ENCODE measurements around the gene NUP37. TPM values are rescaled to one million over a fixed set of nuclear protein-coding genes. Genes with fewer than 3 reads are reported as not detected.
A peak's percentile ranks its signal among the peaks of the same experiment; 100 is the strongest.
"Not testable (repeated sequence)": the region's sequence is repeated elsewhere in the genome, so short reads cannot be mapped to it uniquely, and the experiment has no call there.

NUP37 gene, protein sequence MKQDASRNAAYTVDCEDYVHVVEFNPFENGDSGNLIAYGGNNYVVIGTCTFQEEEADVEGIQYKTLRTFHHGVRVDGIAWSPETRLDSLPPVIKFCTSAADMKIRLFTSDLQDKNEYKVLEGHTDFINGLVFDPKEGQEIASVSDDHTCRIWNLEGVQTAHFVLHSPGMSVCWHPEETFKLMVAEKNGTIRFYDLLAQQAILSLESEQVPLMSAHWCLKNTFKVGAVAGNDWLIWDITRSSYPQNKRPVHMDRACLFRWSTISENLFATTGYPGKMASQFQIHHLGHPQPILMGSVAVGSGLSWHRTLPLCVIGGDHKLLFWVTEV
- total RNA-seq, result 81.5 and 84.1 TPM in 2 replicates

- peak within 1 kb of the TSS; percentile 95 for H3K27ac Mint-ChIP-seq
- H3K4me1 Mint-ChIP-seq (ENCODE audit: low read depth), result peaks cover 48% of the 10 kb centered on the region
- H3K4me3 Mint-ChIP-seq, result peak within 1 kb of the TSS; percentile 92
- no peaks in the 10 kb centered on the region for H3K27me3 Mint-ChIP-seq (ENCODE audit: insufficient read depth)
- peaks cover 15% of the 10 kb centered on the region for H3K36me3 Mint-ChIP-seq (ENCODE audit: low read depth)
- H3K9me3 Mint-ChIP-seq, result no peaks in the 10 kb centered on the region
- intact Hi-C loops (cut with micrococcal nuclease), result loop anchor here (1.0 to 2.0 kb wide), 8 partner anchors 49 to 839 kb away; partner anchors contain the start of genes DRAM1 and UTP20
- peak; percentile 92 for DNase-seq (ENCODE audit: low spot score)
These were observed at the start of gene NUP37, which contains the start of gene PARPBP for GRCh38 chr12:102119674-102120563. TSS of gene NUP37 (minus strand) at chr12:102120114. CDS start at chr12:102118518, 1,596 bp downstream. TSS of gene PARPBP (plus strand) at chr12:102120183. CDS start at chr12:102123889, 3,706 bp downstream.

DNA sequence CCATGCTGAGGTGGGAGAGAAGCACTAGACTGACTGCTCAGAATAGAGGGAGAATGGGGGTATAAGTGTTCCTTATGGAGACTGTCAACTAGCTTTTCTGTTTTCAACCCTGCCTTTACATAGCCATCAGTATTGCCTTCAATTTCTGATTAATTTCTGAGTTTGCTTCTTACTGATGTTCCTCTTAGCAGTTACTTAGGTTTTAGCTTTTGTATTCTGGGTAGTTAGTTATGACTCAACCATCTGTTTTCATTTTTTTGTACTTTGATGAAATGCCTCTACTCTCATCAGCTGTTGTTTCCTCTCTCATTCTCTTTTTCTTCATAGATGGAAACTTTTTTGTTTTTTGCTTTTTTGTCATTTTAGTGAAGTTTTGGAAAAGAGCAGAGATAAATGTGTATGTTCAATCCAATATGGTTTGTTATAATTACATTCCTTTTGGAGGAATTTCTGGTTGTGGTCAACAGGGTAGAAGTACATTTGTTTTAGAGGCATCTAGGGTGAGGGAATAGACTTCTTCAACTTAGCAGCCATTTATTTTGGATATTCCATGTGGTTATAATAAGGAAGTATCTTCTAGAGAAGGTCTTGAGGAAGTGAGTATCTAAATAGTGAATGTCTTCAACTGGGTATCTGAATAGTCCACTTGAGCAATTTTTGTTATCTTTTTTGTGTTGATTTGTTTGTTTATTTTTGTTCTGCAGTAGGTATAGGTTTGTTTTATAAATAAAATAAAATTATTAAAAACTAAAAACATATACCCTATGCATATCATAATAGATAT, 48.1 kb upstream of the NUP37 start:
- peaks cover 29% of the 10 kb centered on the region for H3K4me1 Mint-ChIP-seq (ENCODE audit: low read depth)
- H3K4me3 Mint-ChIP-seq, result no peak overlapping the region
- peak overlapping the region; percentile 85 for H3K27ac Mint-ChIP-seq
- H3K9me3 Mint-ChIP-seq, result no peaks in the 10 kb centered on the region
- H3K36me3 Mint-ChIP-seq (ENCODE audit: low read depth), result peaks cover 32% of the 10 kb centered on the region
- H3K27me3 Mint-ChIP-seq (ENCODE audit: insufficient read depth), result no peaks in the 10 kb centered on the region
- intact Hi-C loops (cut with micrococcal nuclease), result loop anchor here (1.0 to 5.0 kb wide), 6 partner anchors 29 to 251 kb away; partner anchors contain the start of genes NUP37, PARPBP, PMCH and WASHC3
- DNase-seq (ENCODE audit: low spot score), result no peak

DNA sequence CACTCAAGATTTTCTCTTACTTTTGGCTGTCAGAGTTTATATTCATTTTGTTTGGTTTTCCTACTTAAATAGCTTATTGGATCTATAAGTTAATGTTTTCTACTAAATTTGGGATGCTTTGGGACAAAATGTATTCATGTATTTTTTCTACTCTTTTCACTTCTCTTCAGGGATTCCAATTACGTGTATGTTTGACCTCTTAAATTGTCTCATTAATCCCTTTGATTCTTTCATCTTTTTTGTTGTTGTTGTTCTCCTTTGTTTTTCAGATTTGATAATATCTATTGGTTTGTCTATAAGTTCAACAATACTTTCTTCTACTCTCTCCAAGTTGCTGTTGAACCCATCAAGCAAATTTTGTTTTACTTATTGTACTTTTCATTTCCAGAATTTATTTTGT, 43.5 kb upstream of the NUP37 start:
- no peak overlapping the region for H3K4me3 Mint-ChIP-seq
- DNase-seq (ENCODE audit: low spot score), result no peak
- H3K27ac Mint-ChIP-seq, result no peak overlapping the region
- no peaks in the 10 kb centered on the region for H3K27me3 Mint-ChIP-seq (ENCODE audit: insufficient read depth)
- H3K9me3 Mint-ChIP-seq, result no peaks in the 10 kb centered on the region
- peaks cover 18% of the 10 kb centered on the region for H3K36me3 Mint-ChIP-seq (ENCODE audit: low read depth)
- intact Hi-C loops (cut with micrococcal nuclease), result no loop called here
- H3K4me1 Mint-ChIP-seq (ENCODE audit: low read depth), result peaks cover 14% of the 10 kb centered on the region

- H3K4me1 Mint-ChIP-seq (ENCODE audit: low read depth); H3K9me3 Mint-ChIP-seq; DNase-seq (ENCODE audit: low spot score); intact Hi-C loops (cut with micrococcal nuclease); H3K27ac Mint-ChIP-seq; H3K4me3 Mint-ChIP-seq; H3K27me3 Mint-ChIP-seq (ENCODE audit: insufficient read depth): not testable (repeated sequence)
- peaks cover 17% of the 10 kb centered on the region for H3K36me3 Mint-ChIP-seq (ENCODE audit: low read depth)
These were observed 35.3 kb upstream of the NUP37 start for GRCh38 chr12:102155206-102155605.

GRCh38 chr12:102147062-102147587, 27.2 kb upstream of the NUP37 start:
- H3K9me3 Mint-ChIP-seq; intact Hi-C loops (cut with micrococcal nuclease); H3K4me1 Mint-ChIP-seq (ENCODE audit: low read depth); H3K4me3 Mint-ChIP-seq; H3K27ac Mint-ChIP-seq; H3K27me3 Mint-ChIP-seq (ENCODE audit: insufficient read depth); DNase-seq (ENCODE audit: low spot score): not testable (repeated sequence)
- peaks cover 22% of the 10 kb centered on the region for H3K36me3 Mint-ChIP-seq (ENCODE audit: low read depth)

DNA sequence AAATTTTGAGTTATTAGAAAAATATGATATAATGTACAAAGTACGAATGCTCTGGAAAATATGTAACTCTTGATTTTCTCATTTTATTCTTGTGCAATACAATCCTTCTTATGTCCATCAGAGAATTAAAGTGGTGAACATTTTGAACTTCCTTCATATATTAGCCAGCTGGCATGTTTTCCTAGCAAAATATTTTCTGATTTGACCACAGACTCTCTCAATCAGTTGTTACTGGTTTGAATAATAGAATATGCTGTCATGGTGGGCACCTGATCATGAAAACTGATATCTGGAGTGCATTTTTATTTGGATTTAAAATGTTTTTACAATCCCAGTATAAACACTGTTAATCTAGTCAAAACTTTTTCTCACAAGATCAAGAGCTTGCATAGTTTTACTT, 24.3 kb upstream of the NUP37 start:
- Mint-ChIP-seq H3K4me1 (ENCODE audit: low read depth) (peaks cover 14% of the 10 kb centered on the region), H3K36me3 (ENCODE audit: low read depth) (peaks cover 33% of the 10 kb centered on the region), H3K9me3 (peaks cover under 1% of the 10 kb centered on the region), H3K27me3 (ENCODE audit: insufficient read depth) (no peaks in the 10 kb centered on the region), H3K4me3 (no peak overlapping the region), H3K27ac (no peak overlapping the region)
- DNase-seq (ENCODE audit: low spot score), result no peak
- intact Hi-C loops (cut with micrococcal nuclease), result no loop called here

- DNase-seq (ENCODE audit: low spot score); H3K27ac Mint-ChIP-seq; intact Hi-C loops (cut with micrococcal nuclease); H3K4me3 Mint-ChIP-seq; H3K27me3 Mint-ChIP-seq (ENCODE audit: insufficient read depth): not testable (repeated sequence)
- H3K36me3 Mint-ChIP-seq (ENCODE audit: low read depth), result peaks cover 44% of the 10 kb centered on the region
- H3K4me1 Mint-ChIP-seq (ENCODE audit: low read depth), result peaks cover 14% of the 10 kb centered on the region
- peaks cover 12% of the 10 kb centered on the region for H3K9me3 Mint-ChIP-seq
These were observed 23.0 kb upstream of the NUP37 start for GRCh38 chr12:102142866-102143373.

- peaks cover 51% of the 10 kb centered on the region for H3K36me3 Mint-ChIP-seq (ENCODE audit: low read depth)
- intact Hi-C loops (cut with micrococcal nuclease); H3K27ac Mint-ChIP-seq; DNase-seq (ENCODE audit: low spot score); H3K27me3 Mint-ChIP-seq (ENCODE audit: insufficient read depth); H3K4me3 Mint-ChIP-seq: not testable (repeated sequence)
- peaks cover 10% of the 10 kb centered on the region for H3K4me1 Mint-ChIP-seq (ENCODE audit: low read depth)
- peaks cover 17% of the 10 kb centered on the region for H3K9me3 Mint-ChIP-seq
These were observed 17.7 kb upstream of the NUP37 start for GRCh38 chr12:102137619-102138018.

GRCh38 chr12:102131442-102131841, 11.5 kb upstream of the NUP37 start:
- H3K9me3 Mint-ChIP-seq; H3K27ac Mint-ChIP-seq; H3K4me1 Mint-ChIP-seq (ENCODE audit: low read depth); intact Hi-C loops (cut with micrococcal nuclease); H3K27me3 Mint-ChIP-seq (ENCODE audit: insufficient read depth); DNase-seq (ENCODE audit: low spot score); H3K4me3 Mint-ChIP-seq: not testable (repeated sequence)
- H3K36me3 Mint-ChIP-seq (ENCODE audit: low read depth), result peaks cover 49% of the 10 kb centered on the region

DNA sequence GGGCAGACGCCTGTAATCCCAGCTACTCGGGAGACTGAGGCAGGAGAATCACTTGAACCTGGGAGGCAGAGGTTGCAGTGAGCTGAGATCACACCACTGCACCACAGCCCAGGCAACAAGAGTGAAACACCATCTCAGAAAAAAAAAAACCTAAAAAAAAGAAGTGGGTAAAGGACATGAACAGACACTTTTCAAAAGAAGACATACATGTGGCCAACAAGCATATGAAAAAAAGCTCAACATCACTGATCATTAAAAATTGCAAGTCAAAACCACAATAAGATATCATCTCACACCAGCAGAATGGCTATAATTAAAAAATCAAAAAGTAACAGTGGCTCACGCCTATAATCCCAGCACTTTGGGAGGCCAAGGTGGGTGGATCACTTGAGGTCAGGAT, 10.8 kb upstream of the NUP37 start:
- not testable (repeated sequence) for H3K9me3 Mint-ChIP-seq
- H3K36me3 Mint-ChIP-seq (ENCODE audit: low read depth), result peaks cover 51% of the 10 kb centered on the region

GRCh38 chr12:102121328-102121727, 1.4 kb upstream of the NUP37 start:
- not testable (repeated sequence) for H3K9me3 Mint-ChIP-seq; H3K27ac Mint-ChIP-seq; H3K27me3 Mint-ChIP-seq (ENCODE audit: insufficient read depth); DNase-seq (ENCODE audit: low spot score)
- Mint-ChIP-seq H3K4me1 (ENCODE audit: low read depth) (peaks cover 54% of the 10 kb centered on the region), H3K36me3 (ENCODE audit: low read depth) (peaks cover 27% of the 10 kb centered on the region), H3K4me3 (peak overlapping the region; percentile 92)
- intact Hi-C loops (cut with micrococcal nuclease), result loop anchor here (2.0 kb wide), 4 partner anchors 47 to 841 kb away; partner anchors contain the start of genes DRAM1 and UTP20

More for the DNA sequence above, 10.8 kb upstream of the NUP37 start:
- H3K4me1 Mint-ChIP-seq (ENCODE audit: low read depth); H3K4me3 Mint-ChIP-seq; H3K27ac Mint-ChIP-seq; intact Hi-C loops (cut with micrococcal nuclease); H3K27me3 Mint-ChIP-seq (ENCODE audit: insufficient read depth); DNase-seq (ENCODE audit: low spot score): not testable (repeated sequence)

- Mint-ChIP-seq H3K27me3 (ENCODE audit: insufficient read depth) (no peaks in the 10 kb centered on the region), H3K36me3 (ENCODE audit: low read depth) (peaks cover 23% of the 10 kb centered on the region), H3K27ac (peak overlapping the region; percentile 95), H3K4me3 (peak overlapping the region; percentile 92), H3K9me3 (no peaks in the 10 kb centered on the region), H3K4me1 (ENCODE audit: low read depth) (peaks cover 54% of the 10 kb centered on the region)
- intact Hi-C loops (cut with micrococcal nuclease), result loop anchor here (1.0 to 2.0 kb wide), 8 partner anchors 48 to 840 kb away; partner anchors contain the start of genes DRAM1 and UTP20
- DNase-seq (ENCODE audit: low spot score), result no peak
These were observed 972 bp upstream of the NUP37 start for GRCh38 chr12:102120886-102121285.

All from activated T-helper 1 cell treated with anti-CD3 and anti-CD28 coated beads, Interleukin-12 subunit alpha, Interleukin-12 subunit beta, Interleukin-2, Interleukin-4 antibody, amounts not matched to agents 30 ng/mL and 10 ng/mL and 1 ng/mL, durations not matched to agents 14 hours and 24 hours and 36 hours (primary cell).